MM.1S (cell line): ENCODE measurements around the gene SLC9A3.

Experiments
- DNase-seq: peaks from one replicate; pipeline ENCODE4 v3.0.0-alpha.2; 2015
- H2AFZ ChIP-seq: fragments of 300-600 bp; sonication (generic); 2 replicates; pipeline ENCODE4 v1.6.0; 2016; ENCODE audit warnings: antibody characterized with exemption, low read length
- H3F3A ChIP-seq: fragments of 300-600 bp; sonication (generic); 2 replicates; pipeline ENCODE4 v1.6.1; 2016; ENCODE audit warnings: mild to moderate bottlenecking, antibody characterized with exemption, low read length, moderate library complexity, mixed read lengths; ENCODE audit not compliant: insufficient read depth
- H3K27ac ChIP-seq: fragments of 300-600 bp; sonication (generic); 2 replicates; pipeline ENCODE4 v1.5.1; 2016; ENCODE audit warnings: mild to moderate bottlenecking, low read length
- H3K27me3 ChIP-seq: fragments of 300-600 bp; sonication (generic); replicated peaks from 2 replicates; pipeline ENCODE4 v1.6.0; 2016; ENCODE audit warnings: low read length; ENCODE audit not compliant: insufficient read depth
- H3K36me3 ChIP-seq: fragments of 300-600 bp; sonication (generic); replicated peaks from 2 replicates; pipeline ENCODE4 v1.6.1; 2016; ENCODE audit warnings: mild to moderate bottlenecking, low read length, mixed read lengths; ENCODE audit not compliant: insufficient read depth
- H3K4me1 ChIP-seq: fragments of 300-600 bp; sonication (generic); 2 replicates; pipeline ENCODE4 v1.6.1; 2016; ENCODE audit warnings: low read length, mixed read lengths
- H3K4me2 ChIP-seq: fragments of 300-600 bp; sonication (generic); 2 replicates; pipeline ENCODE4 v1.6.0; 2016; ENCODE audit warnings: low read depth, low read length
- H3K4me3 ChIP-seq: fragments of 300-600 bp; sonication (generic); 2 replicates; pipeline ENCODE4 v1.5.1; 2016; ENCODE audit warnings: low read length, mixed read lengths
- H3K79me2 ChIP-seq: fragments of 300-600 bp; sonication (generic); 2 replicates; pipeline ENCODE4 v1.6.1; 2016; ENCODE audit warnings: mixed run types, low read length, mixed read lengths
- H3K9ac ChIP-seq: fragments of 300-600 bp; sonication (generic); 2 replicates; pipeline ENCODE4 v1.6.1; 2016; ENCODE audit warnings: low read length, mixed read lengths
- H3K9me2 ChIP-seq: fragments of 300-600 bp; sonication (generic); replicated peaks from 2 replicates; pipeline ENCODE4 v1.6.1; 2016; ENCODE audit warnings: mild to moderate bottlenecking, low read length, mixed read lengths; ENCODE audit not compliant: insufficient read depth
- H3K9me3 ChIP-seq: fragments of 300-600 bp; sonication (generic); replicated peaks from 2 replicates; pipeline ENCODE4 v1.6.1; 2016; ENCODE audit warnings: mild to moderate bottlenecking, low read length, mixed read lengths; ENCODE audit not compliant: insufficient read depth
- H4K20me1 ChIP-seq: fragments of 300-600 bp; sonication (generic); 2 replicates; pipeline ENCODE4 v1.6.1; 2016; ENCODE audit warnings: mild to moderate bottlenecking, low read length, moderate library complexity, mixed read lengths; ENCODE audit not compliant: insufficient read depth
- EZH2 ChIP-seq: fragments of 300-600 bp; sonication (generic); optimal IDR thresholded peaks from 2 replicates; pipeline ENCODE3; 2017; ENCODE audit warnings: low read depth, mild to moderate bottlenecking, antibody characterized with exemption, low read length, mixed read lengths
- EZH2phosphoT487 ChIP-seq: fragments of 300-600 bp; sonication (generic); IDR thresholded peaks from 2 replicates; pipeline ENCODE4 v1.6.1; 2018; ENCODE audit warnings: antibody characterized with exemption, low read length
- TF ChIP-seq, protein P1 (sequence below): fragments of 300-600 bp; sonication (generic); IDR thresholded peaks from 2 replicates; pipeline ENCODE4 v1.5.1; 2016; ENCODE audit warnings: antibody characterized with exemption, low read length, mixed read lengths

Gene SLC9A3

GRCh38 chr5:458547-459353, 65.5 kb downstream of the SLC9A3 start:
- Histone ChIP-seq H3K4me3 (no peak overlapping the region), H3K9me2 (no peaks in the 10 kb centered on the region), H3K27ac (no peak overlapping the region), H4K20me1 (no peaks in the 10 kb centered on the region), H2AFZ (no peak overlapping the region), H3K9ac (no peak overlapping the region), H3K36me3 (peaks cover 4% of the 10 kb centered on the region; the same call in 1 of the 2 replicates), H3K79me2 (peaks cover 36% of the 10 kb centered on the region), H3K4me2 (peak overlapping the region; percentile 16; the same call in 1 of the 2 replicates), H3F3A (no peaks in the 10 kb centered on the region), H3K4me1 (peaks cover 7% of the 10 kb centered on the region), H3K9me3 (no peaks in the 10 kb centered on the region), H3K27me3 (no peaks in the 10 kb centered on the region)
- TF ChIP-seq EZH2phosphoT487 (no peak), EZH2 (no peak)
- TF ChIP-seq, protein P1, sequence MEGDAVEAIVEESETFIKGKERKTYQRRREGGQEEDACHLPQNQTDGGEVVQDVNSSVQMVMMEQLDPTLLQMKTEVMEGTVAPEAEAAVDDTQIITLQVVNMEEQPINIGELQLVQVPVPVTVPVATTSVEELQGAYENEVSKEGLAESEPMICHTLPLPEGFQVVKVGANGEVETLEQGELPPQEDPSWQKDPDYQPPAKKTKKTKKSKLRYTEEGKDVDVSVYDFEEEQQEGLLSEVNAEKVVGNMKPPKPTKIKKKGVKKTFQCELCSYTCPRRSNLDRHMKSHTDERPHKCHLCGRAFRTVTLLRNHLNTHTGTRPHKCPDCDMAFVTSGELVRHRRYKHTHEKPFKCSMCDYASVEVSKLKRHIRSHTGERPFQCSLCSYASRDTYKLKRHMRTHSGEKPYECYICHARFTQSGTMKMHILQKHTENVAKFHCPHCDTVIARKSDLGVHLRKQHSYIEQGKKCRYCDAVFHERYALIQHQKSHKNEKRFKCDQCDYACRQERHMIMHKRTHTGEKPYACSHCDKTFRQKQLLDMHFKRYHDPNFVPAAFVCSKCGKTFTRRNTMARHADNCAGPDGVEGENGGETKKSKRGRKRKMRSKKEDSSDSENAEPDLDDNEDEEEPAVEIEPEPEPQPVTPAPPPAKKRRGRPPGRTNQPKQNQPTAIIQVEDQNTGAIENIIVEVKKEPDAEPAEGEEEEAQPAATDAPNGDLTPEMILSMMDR = no peak
- no peak for DNase-seq

DNA sequence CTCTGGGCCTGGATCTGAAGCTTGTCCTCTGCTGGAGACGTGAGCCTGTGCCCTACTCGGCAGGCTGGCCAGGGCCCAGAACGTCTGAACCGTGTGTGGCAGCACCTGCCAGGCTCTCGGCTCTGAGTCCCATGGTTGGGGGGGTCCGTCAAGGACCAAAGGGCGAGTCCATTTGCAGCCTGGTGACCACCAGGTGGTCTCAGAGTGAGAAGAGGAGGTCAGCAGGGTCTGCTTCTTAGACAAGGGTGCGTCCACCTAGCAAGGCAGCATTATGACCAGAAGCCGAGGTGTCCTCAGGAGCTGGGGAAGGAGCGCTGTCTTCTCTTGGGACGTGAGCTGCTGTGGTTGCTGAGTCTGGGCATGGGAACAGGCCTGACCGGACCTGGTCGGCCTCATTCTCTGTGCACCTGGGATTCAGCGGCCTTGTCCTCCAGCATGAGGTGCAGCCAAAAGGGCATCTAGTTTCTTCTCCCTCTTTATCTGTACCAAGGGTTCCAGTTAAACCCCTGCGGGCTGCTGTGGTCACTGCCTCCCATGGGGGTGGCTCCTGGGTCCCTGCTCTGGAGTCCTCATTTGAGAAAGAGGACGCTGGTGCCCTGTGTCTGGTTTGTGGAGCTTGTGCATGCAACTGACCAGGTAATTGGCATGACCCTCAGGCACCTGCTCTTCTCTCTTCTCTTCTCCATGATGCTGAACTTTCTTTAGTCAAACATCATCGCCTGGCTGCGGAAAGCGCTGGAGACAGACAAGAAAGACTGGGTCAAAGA, 66.9 kb downstream of the SLC9A3 start:
- Histone ChIP-seq H3K9me2 (no peaks in the 10 kb centered on the region), H3K27me3 (no peaks in the 10 kb centered on the region), H4K20me1 (no peaks in the 10 kb centered on the region), H3K79me2 (peaks cover 44% of the 10 kb centered on the region), H3K27ac (no peak overlapping the region), H3K36me3 (peaks cover 3% of the 10 kb centered on the region; the same call in 1 of the 2 replicates), H3K4me3 (no peak overlapping the region), H3K9me3 (no peaks in the 10 kb centered on the region), H2AFZ (no peak overlapping the region), H3K4me2 (no peak overlapping the region), H3K9ac (no peak overlapping the region), H3K4me1 (peaks cover 7% of the 10 kb centered on the region), H3F3A (no peaks in the 10 kb centered on the region)
- DNase-seq = no peak
- TF ChIP-seq, protein P1 = no peak
- TF ChIP-seq EZH2 (no peak), EZH2phosphoT487 (no peak)

DNA sequence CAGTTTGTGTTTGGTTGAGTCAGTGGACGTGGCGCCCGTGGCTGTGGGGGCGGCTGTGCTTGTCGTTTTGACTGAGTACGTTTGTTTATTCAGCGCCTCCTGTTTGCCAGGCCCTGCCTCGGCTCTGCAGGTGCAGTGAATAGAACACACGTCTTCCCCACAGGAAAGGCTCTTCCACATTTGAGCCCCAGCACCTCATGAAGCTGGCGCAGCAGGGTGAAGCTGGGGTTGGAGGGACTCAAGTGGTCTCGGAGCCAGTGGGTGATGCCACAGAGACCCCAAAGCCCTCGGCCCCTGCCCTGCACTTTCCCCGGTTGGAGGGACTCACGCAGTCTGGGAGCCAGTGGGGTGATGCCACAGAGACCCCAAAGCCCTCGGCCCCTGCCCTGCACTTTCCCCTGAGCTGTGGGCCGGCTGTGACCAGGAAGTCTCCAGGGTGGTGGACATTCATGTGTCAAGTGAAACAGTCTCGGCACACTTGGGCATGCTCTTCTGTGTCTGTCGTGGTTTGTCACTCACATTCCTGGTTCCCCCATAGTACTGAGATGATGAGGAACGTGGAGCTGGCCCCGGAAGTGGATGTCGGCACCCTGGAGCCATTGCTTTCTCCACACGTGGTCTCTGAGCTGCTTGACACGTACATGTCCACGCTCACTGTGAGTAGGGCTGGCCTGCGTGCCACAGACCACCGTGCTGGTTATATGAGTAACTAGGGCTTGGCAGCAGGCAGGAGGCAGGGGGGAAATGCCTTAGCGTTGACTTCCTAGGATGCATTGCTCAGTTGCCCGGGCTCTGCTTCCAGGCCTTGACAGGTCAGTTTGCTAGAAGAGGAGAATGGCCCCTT, 67.7 kb downstream of the SLC9A3 start:
- Histone ChIP-seq H3K27ac (no peak overlapping the region), H3K27me3 (no peaks in the 10 kb centered on the region), H3K4me1 (peaks cover 7% of the 10 kb centered on the region), H4K20me1 (no peaks in the 10 kb centered on the region), H3K9me2 (no peaks in the 10 kb centered on the region), H2AFZ (no peak overlapping the region), H3K79me2 (peaks cover 52% of the 10 kb centered on the region), H3F3A (no peaks in the 10 kb centered on the region), H3K9me3 (no peaks in the 10 kb centered on the region), H3K4me2 (no peak overlapping the region), H3K4me3 (no peak overlapping the region), H3K9ac (no peak overlapping the region), H3K36me3 (no peaks in the 10 kb centered on the region; the same call in none of the 2 replicates)
- DNase-seq = no peak
- TF ChIP-seq EZH2phosphoT487 (no peak), EZH2 (no peak)
- TF ChIP-seq, protein P1 = no peak
